NCI-H345 treated with DMSO at 0.1 percent for 48 hours (cell line): Measurements from ENCODE around the gene ADAMTS20.
"Not testable (repeated sequence)": the region's sequence is repeated elsewhere in the genome, so short reads cannot be mapped to it uniquely, and the experiment has no call there.

Experiments used
- DNase-seq: peaks from one replicate; lab custom pipeline; 2025; ENCODE audit not compliant: unreplicated experiment; lab: John Stamatoyannopoulos, UW

ADAMTS20 gene

GRCh38 chr12:43370263-43370662 lies 181.7 kb downstream of the ADAMTS20 start:
- DNase-seq = no peak

GRCh38 chr12:43362910-43363694 lies 188.9 kb downstream of the ADAMTS20 start:
- DNase-seq = no peak

- no peak for DNase-seq
These were observed 190.8 kb downstream of the ADAMTS20 start for GRCh38 chr12:43361031-43361710.

- not testable (repeated sequence) for DNase-seq
These were observed 192.0 kb downstream of the ADAMTS20 start for GRCh38 chr12:43360001-43360400.

- no peak for DNase-seq
These were observed 194.9 kb downstream of the ADAMTS20 start for GRCh38 chr12:43357141-43357540.

- no peak for DNase-seq
These were observed 200.0 kb downstream of the ADAMTS20 start for GRCh38 chr12:43352001-43352400.

GRCh38 chr12:43349863-43350262 lies 202.1 kb downstream of the ADAMTS20 start:
- no peak for DNase-seq

GRCh38 chr12:43348221-43348620 lies 203.8 kb downstream of the ADAMTS20 start:
- no peak for DNase-seq

- no peak for DNase-seq
These were observed 205.0 kb downstream of the ADAMTS20 start for GRCh38 chr12:43347026-43347425.

- DNase-seq = no peak
These were observed 207.0 kb downstream of the ADAMTS20 start for GRCh38 chr12:43345023-43345422.

- DNase-seq = not testable (repeated sequence)
These were observed 210.2 kb downstream of the ADAMTS20 start for GRCh38 chr12:43341785-43342313.

- no peak for DNase-seq
These were observed 213.0 kb downstream of the ADAMTS20 start for GRCh38 chr12:43338848-43339526.

- no peak for DNase-seq
These were observed 214.2 kb downstream of the ADAMTS20 start for GRCh38 chr12:43337571-43338444.

GRCh38 chr12:43336962-43337555 lies 214.9 kb downstream of the ADAMTS20 start:
- DNase-seq = no peak

- no peak for DNase-seq
These were observed 218.4 kb downstream of the ADAMTS20 start for GRCh38 chr12:43333644-43334043.

- no peak for DNase-seq
These were observed 218.9 kb downstream of the ADAMTS20 start for GRCh38 chr12:43332977-43333640.

- no peak for DNase-seq
These were observed 220.1 kb downstream of the ADAMTS20 start for GRCh38 chr12:43331935-43332334.

GRCh38 chr12:43329375-43329774 lies 222.6 kb downstream of the ADAMTS20 start:
- no peak for DNase-seq

GRCh38 chr12:43325786-43326185 lies 226.2 kb downstream of the ADAMTS20 start:
- no peak for DNase-seq

GRCh38 chr12:43320281-43320680 lies 231.7 kb downstream of the ADAMTS20 start:
- no peak for DNase-seq
